ENCODE results near the gene CHSY1.

- TF ChIP-seq, protein P1, sequence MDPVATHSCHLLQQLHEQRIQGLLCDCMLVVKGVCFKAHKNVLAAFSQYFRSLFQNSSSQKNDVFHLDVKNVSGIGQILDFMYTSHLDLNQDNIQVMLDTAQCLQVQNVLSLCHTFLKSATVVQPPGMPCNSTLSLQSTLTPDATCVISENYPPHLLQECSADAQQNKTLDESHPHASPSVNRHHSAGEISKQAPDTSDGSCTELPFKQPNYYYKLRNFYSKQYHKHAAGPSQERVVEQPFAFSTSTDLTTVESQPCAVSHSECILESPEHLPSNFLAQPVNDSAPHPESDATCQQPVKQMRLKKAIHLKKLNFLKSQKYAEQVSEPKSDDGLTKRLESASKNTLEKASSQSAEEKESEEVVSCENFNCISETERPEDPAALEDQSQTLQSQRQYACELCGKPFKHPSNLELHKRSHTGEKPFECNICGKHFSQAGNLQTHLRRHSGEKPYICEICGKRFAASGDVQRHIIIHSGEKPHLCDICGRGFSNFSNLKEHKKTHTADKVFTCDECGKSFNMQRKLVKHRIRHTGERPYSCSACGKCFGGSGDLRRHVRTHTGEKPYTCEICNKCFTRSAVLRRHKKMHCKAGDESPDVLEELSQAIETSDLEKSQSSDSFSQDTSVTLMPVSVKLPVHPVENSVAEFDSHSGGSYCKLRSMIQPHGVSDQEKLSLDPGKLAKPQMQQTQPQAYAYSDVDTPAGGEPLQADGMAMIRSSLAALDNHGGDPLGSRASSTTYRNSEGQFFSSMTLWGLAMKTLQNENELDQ (CRISPR knock-in tag; IDR thresholded peaks at IDR 0.05; ENCODE audit: borderline replicate concordance), result no peak
- TF ChIP-seq ZNF558 (CRISPR knock-in tag; IDR thresholded peaks at IDR 0.05; ENCODE audit: borderline replicate concordance) (no peak), ZNF749 (CRISPR knock-in tag; IDR thresholded peaks at IDR 0.05; ENCODE audit: borderline replicate concordance) (no peak), ZNF639 (CRISPR knock-in tag; conservative IDR thresholded peaks at IDR 0.05) (no peak), ZNF670 (CRISPR knock-in tag; IDR thresholded peaks at IDR 0.05; ENCODE audit: borderline replicate concordance) (no peak)
- TF ChIP-seq, protein P2, sequence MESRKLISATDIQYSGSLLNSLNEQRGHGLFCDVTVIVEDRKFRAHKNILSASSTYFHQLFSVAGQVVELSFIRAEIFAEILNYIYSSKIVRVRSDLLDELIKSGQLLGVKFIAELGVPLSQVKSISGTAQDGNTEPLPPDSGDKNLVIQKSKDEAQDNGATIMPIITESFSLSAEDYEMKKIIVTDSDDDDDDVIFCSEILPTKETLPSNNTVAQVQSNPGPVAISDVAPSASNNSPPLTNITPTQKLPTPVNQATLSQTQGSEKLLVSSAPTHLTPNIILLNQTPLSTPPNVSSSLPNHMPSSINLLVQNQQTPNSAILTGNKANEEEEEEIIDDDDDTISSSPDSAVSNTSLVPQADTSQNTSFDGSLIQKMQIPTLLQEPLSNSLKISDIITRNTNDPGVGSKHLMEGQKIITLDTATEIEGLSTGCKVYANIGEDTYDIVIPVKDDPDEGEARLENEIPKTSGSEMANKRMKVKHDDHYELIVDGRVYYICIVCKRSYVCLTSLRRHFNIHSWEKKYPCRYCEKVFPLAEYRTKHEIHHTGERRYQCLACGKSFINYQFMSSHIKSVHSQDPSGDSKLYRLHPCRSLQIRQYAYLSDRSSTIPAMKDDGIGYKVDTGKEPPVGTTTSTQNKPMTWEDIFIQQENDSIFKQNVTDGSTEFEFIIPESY (CRISPR knock-in tag; IDR thresholded peaks at IDR 0.05), result no peak
- TF ChIP-seq, protein P3, sequence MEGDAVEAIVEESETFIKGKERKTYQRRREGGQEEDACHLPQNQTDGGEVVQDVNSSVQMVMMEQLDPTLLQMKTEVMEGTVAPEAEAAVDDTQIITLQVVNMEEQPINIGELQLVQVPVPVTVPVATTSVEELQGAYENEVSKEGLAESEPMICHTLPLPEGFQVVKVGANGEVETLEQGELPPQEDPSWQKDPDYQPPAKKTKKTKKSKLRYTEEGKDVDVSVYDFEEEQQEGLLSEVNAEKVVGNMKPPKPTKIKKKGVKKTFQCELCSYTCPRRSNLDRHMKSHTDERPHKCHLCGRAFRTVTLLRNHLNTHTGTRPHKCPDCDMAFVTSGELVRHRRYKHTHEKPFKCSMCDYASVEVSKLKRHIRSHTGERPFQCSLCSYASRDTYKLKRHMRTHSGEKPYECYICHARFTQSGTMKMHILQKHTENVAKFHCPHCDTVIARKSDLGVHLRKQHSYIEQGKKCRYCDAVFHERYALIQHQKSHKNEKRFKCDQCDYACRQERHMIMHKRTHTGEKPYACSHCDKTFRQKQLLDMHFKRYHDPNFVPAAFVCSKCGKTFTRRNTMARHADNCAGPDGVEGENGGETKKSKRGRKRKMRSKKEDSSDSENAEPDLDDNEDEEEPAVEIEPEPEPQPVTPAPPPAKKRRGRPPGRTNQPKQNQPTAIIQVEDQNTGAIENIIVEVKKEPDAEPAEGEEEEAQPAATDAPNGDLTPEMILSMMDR (CRISPR knock-in tag; IDR thresholded peaks at IDR 0.05), result no peak
These were observed 38.3 kb downstream of the CHSY1 start for GRCh38 chr15:101213570-101213969.

Measured in HepG2 (cell line).